NOMO-1 treated with dmso at 0.1 percent for 144 hours (cell line): ENCODE results near the gene GALNT7.
A peak's percentile ranks its signal among the peaks of the same experiment; 100 is the strongest.

Experiments used
- DNase-seq: peaks from one replicate; lab custom pipeline; 2025; ENCODE audit not compliant: unreplicated experiment; lab: John Stamatoyannopoulos, UW

Gene GALNT7

DNA sequence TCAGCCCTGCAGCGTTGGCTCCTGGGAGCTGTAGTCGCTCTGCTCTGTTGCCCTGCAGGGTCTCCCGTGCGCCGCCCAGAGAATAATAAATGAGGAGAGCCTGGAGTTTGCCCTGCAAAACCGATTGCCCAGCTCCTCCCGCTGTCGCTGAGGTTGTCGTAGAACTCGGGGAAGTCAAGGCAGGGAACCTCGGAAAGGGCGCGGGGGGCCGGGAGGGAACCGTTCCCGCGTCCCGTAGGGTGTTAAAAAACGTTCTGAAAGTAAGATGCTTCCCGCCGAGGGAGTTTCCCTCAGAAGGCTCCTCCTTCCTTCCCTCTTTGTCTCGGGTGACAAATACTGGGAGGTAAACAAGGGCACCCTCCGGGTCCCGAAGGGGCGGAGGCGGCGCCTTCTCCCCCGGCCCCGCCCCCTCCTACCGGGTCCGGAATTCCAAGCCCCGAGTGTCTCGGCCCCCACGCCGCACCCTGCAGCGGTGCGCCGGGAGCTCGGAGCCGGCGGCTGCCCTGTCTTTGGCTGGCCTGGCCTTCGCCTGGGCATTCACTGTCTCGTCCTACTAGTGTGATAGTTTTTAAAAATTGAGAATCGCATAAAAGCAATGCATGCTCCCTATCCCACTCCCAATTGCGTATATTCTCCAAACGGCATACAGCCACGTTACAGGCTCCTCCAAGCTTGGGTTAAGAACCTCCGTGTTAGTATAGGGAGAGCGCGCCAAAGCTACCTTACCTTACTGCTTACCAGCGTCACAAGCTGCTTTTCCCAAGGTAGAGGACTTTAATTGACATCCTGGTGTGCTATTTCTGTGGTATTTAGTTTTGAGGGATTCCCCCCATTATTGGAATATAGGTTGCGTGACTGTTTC lies 166.5 kb downstream of the GALNT7 start:
- peak; percentile 58 for DNase-seq

DNA sequence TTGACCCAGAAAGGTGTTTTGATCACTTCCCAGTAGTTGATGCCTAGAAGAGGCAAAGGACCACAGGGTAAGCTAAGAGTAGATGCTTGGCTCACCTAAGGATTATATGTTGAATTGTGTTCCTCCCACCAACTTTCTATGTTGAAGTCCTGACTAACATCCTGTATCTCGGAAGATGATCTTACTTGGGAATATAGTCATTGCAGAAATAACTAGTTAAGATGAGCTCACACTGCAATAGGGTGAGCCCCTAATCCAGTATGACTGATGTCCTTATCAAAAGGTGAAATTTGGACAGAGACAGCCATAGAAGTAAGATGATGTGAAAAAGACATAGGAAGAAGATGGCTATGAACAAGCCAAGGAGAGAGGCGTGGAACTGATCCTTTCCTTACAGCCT lies 168.9 kb downstream of the GALNT7 start:
- no peak for DNase-seq

DNA sequence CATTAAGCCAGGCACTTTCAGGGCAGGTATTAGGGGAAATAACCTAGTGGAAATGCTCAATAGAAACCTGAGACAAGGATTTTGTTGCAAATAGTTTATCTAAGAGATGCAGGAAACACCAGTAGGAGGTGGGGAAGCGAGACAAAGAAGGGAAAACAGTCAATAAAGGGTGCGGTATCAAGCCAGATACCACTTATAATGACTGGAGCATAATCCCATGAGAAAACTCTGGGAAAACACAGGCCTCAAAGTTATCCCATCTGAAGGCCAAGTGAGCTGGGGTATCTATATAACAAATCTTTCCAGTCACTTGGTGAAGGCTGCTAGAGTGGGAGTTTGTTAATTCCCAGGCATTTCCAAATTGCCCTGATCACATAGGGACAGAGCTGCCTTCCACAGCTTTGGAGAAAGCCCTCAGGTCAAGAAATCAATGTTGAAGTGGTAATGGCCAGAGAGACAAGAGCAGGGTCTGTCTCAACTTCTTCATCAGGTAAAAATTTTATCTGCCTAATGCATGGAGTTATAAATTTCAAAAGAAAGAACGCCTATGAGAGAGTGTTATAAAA lies 175.3 kb downstream of the GALNT7 start:
- no peak for DNase-seq

DNA sequence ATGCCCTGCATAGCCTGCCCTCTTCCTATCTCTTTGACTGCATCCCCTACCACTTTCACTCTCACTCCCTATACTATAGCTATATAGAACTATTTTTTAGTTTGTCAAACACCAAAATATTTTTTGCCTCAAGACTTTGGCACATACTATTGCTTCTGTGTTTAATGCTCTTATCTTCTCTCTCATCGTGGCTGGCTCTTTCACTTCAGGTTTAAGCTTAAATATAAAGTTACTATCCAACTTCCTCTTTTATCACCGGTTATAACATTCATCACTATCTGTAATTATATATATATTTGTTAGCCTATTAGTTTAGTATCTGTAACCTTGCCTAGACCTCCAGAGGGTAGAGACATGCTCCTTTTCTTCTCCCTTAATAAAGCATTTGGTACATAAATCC lies 177.0 kb downstream of the GALNT7 start:
- no peak for DNase-seq

DNA sequence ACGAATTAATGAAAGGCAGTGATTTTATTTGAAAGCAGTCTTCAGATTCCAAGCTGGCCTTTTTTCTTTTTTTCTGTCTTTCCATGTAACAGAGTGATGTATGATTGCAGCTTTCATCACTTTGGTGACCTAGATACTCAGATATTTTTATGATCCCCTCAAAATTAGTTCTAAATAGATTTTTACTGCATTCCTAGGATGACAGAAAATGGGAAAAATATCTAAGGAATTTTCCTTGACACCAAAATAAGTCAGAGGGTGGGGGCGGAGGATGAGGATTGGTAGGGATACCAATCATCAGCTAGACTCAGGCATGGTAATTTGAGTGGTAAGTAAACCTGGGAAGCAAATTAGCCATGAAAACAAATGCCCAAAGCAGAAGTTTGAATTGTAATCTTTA lies 177.5 kb downstream of the GALNT7 start:
- no peak for DNase-seq

DNA sequence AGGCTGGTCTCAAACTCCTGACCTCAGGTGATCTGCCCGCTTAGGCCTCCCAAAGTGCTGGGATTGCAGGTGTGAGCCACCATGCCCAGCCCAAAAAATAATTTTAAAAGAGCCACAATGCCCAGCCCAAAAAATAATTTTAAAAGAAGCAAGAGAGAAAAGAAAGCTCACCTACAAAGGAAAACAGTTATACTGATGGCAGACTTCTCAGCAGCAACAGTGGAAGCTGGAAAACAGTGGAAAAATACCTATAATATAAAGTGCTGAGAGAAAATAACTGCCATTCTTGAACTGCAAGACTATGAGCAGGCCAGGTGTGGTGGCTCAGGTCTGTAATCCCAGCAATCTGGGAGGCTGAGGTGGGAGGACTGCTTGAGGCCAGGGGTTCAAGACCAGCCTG lies 178.9 kb downstream of the GALNT7 start:
- no peak for DNase-seq

DNA sequence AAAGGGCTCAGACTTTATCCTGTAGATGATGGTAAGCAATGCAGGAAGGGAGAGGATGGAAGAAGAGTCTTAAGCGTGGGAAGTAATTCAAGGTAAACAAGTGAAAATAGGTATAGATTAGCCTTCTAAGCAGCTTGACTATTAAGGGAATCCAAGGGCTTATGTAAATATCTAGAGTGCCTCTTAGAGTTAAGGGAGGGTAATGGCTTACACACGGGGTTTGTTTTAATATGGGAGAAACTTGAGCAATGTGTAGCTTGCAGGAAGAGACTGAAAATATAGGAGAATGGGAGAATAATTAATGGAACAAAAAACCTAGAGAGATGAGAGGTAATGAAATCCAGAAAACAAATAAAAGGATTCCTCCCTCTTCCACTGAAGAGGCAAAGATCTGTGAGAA lies 189.3 kb downstream of the GALNT7 start:
- DNase-seq = no peak

DNA sequence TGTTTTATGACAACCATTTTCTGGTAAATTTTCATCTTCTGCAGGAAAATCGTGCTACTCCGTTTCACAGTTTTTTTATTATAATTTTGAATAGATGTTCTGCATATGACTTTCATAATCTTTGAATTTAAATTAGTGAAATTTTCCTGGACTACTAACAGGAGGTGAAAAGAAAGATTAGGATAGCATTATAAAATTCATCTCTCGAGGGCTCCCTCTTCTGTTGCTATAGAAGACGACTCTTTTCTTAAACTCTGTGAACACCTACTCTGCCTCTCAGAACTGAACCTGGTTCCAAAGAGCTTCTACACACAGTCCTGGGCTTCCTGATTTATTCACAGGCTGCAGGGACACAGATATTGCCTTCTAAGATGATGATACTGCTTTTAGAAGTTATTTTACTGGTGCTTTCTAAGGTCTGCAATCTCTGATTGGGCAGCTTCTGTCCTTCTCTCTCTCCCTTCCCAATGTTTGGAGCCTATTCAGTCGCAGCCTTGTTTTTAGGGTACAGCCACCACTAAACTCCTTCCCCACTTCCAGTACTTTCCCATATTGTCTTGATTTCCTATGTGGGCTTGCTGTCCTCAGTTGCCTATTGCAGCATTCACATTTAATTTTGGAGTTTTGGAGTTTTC lies 192.1 kb downstream of the GALNT7 start:
- no peak for DNase-seq

DNA sequence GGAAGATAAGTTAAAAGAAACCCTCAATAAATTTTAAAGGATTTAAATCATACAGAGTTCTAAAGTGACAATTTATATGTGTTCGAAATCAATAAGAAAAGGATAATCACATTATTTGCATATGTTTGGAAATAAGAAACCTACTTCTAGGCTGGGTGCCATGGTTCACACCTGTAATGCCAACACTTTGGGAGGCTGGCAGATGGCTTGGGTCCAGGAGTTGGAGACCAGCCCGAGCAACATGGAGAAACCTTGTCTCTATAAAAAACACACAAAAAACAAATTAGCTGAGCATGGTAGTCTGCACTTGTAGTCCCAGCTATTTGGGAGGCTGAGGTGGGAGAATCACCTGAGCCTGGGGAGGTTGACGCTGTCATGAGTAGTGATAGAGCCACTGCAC lies 194.1 kb downstream of the GALNT7 start:
- no peak for DNase-seq

DNA sequence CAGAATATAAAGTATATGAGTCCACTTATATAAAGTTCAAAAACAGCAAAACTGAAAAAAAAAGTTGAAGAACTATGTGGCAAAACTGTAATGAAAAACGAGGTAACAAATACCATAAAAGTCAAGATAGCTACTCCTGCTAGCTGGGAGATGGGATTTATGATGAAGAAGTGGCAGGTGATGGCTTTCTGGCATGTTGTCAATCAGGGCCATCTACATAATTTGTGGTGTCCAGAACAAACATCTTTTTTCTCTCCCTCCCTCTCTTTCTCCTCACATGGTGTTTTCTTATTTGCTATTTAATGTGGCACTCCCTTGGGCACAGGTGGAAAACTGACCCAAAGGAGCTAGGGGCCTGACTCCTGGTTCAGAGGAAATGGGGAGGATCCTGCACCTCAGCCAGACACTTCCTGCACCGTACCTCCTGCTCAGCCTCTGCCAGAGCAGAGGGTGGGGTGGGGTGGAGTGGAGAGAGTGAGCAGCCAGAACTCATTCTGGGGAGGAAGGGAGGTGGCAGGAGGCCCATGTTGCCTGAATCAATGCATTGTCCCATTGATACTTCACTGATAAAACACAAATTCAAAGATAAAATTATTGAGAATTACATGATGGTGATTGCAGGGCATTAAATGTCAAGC lies 196.9 kb downstream of the GALNT7 start:
- no peak for DNase-seq

DNA sequence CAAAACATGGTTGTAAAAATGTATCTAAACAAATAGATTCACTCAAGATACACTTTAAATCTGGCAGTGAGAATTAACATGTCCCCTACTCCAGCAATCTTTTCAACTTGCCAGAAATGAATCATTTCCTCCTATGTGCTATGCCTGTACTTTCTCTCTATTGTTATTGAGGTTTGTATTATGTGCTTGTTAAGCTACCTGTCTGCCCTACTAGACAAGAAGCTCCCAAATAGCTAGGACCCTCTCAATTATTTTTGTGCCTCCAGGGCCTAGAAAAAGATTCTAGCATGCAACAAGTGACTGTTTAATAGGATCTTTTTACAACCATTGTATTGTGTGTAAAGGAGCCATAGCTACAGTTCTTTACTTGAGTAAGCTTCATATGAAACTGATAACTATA lies 198.7 kb downstream of the GALNT7 start:
- no peak for DNase-seq

DNA sequence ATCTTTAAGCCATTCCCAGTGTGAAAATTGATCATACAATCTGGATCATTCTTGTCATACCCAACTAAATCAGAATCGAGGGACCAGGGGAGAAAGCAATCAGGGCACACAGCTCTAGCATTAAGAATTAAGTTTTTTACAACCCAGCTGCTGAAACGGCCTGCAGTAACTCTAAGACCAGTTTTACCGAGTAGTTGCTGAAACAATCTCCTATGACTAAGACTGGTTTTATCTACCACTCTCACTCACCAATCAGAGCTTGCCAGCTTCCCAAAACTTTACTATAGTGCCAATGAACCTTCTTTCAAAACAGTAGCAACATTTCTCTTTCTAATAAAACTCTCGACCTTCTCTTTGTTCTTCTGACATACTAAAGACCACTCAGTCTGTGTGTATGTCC lies 199.3 kb downstream of the GALNT7 start:
- DNase-seq = no peak

DNA sequence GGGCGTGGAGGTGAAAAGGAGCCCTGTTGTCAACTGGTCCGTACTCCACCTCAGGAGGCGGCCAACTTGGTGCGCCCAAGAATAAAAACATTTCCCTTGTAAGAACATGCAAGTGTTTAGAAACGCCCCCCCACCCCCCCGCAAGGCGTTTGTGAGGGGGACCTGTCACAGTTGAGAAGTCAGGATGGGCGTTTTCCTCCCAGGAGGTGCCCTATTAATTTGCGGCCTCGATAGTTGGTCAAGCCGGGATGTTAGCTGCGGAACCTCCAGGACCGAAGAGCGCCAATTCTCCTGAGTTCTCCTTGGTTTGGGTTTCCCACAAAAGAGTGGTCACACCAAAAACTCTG lies 201.5 kb downstream of the GALNT7 start:
- peak; percentile 58 for DNase-seq

DNA sequence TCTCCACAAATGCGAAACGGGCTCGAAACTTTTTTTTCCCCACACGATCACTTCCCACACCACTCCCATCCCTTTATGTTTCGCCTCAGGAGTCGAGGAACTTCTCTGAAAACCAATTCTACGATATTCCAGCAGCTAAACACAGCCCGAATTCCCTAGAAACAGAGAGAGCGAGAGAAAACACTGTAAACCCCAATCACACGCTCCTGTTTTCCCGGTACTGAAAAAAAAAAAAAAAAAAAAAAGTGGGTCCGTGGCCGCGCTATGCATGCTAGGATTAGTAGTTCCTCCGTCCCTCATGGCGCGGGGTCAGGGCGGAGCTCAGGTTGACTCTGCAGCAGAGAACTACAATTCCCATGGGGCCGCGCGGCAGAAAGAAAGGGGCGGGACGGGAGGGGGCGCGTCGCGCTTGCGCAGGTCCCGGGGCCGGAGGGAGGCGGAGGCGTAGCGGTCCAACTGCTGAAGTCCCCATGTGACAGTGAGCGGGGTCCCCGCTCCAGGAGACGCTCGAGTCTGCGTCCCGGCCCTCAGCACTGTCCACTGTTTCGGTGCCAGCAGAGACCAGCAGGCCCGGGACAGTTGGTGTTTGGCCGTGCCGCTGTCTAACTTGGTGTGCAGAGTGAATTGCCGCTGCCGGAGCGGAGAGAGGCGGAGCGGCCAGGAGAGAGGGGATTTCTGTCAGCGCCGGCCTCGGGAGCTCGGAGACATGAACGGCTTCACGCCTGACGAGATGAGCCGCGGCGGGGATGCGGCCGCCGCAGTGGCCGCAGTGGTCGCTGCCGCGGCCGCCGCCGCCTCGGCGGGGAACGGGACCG lies 202.1 kb downstream of the GALNT7 start, which contains the start of gene SAP30:
TSS of gene SAP30 (plus strand) at position 478 of the 815 bp plus-strand sequence. CDS start at position 707, 229 bp downstream.
- DNase-seq = peak; percentile 94

DNA sequence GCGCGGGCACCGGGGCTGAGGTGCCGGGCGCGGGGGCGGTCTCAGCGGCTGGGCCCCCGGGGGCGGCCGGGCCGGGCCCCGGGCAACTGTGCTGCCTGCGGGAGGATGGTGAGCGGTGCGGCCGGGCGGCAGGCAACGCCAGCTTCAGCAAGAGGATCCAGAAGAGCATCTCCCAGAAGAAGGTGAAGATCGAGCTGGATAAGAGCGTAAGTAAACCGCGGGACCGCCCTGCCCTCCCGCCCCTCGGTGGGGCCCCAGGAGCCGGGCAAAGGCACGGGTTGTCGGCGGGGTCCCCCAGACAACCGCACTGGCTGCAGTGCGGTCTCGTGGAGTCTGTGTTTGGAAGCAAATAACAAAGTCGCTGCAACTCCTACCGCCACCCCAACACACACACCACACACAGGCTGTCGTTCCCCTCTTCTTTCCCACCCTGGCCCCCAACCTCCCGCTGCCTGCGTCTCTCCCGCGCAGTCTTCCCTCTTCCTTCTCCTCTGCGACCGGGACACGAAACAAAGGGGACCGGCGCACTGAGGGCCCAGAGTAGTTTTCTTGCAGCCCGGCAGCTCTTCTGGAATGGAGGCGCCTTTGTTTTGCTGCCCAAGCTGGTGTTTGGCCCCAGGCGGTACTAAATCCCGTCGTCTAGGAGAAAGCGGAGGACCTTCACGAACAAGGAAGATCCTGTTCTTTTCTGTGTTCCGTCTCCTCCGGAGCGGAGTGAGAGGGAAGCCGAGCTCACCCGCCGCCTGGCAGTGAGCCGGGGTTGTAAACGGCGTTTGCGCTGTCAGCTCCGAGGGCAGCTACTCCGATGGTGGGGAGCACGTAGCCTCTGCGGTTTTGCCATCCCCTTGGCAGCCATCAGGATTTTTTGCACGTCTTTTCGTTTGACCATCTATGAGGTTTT lies 202.9 kb downstream of the GALNT7 start:
- peak; percentile 36 for DNase-seq
